ENCODE measurements around the gene LCE2D.
"Not testable (repeated sequence)": the region's sequence is repeated elsewhere in the genome, so short reads cannot be mapped to it uniquely, and the experiment has no call there.

DNA sequence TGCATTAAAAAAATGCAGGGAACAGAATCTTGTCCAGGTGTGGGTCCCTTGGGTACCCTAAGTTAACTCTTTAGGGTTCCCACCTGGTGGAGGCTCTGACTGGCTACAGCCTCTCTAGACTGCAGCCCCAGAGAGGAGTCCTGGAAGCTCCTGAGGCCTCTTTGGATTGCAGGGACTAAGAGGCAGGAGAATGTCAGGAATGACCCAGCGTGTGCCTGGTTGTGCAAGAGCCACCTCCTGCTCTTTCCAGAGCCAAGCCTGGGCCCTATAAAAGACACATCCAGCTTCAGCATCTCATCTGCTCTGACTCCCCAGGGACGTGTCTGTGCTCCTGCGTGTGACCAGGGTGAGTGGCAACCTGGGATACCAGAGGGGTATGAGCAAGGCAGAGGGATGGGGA, 11.8 kb downstream of the LCE2D start, which contains the start of gene LCE2C:
- not testable (repeated sequence) for TF ChIP-seq POLR2A (IDR thresholded peaks at IDR 0.05; ENCODE audit: low read depth, low read length); RFX5 (IDR thresholded peaks at IDR 0.05; ENCODE audit: low read depth, low read length); CEBPB (IDR thresholded peaks at IDR 0.05; ENCODE audit: low read depth, low read length); MAFK (IDR thresholded peaks at IDR 0.05; ENCODE audit: low read depth, low read length); MXI1 (IDR thresholded peaks at IDR 0.05; ENCODE audit: borderline replicate concordance, low read depth, low read length); FOS (IDR thresholded peaks at IDR 0.05; ENCODE audit: low read depth, low read length); NFE2L2 (IDR thresholded peaks at IDR 0.05; ENCODE audit: low read depth, low read length); SMC3 (IDR thresholded peaks at IDR 0.05; ENCODE audit: low read depth, low read length)
- TF ChIP-seq, protein P1, sequence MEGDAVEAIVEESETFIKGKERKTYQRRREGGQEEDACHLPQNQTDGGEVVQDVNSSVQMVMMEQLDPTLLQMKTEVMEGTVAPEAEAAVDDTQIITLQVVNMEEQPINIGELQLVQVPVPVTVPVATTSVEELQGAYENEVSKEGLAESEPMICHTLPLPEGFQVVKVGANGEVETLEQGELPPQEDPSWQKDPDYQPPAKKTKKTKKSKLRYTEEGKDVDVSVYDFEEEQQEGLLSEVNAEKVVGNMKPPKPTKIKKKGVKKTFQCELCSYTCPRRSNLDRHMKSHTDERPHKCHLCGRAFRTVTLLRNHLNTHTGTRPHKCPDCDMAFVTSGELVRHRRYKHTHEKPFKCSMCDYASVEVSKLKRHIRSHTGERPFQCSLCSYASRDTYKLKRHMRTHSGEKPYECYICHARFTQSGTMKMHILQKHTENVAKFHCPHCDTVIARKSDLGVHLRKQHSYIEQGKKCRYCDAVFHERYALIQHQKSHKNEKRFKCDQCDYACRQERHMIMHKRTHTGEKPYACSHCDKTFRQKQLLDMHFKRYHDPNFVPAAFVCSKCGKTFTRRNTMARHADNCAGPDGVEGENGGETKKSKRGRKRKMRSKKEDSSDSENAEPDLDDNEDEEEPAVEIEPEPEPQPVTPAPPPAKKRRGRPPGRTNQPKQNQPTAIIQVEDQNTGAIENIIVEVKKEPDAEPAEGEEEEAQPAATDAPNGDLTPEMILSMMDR (conservative IDR thresholded peaks at IDR 0.05; ENCODE audit: low read depth, low read length) = not testable (repeated sequence)
